ENCODE measurements around the gene WSCD2.

WSCD2 gene

DNA sequence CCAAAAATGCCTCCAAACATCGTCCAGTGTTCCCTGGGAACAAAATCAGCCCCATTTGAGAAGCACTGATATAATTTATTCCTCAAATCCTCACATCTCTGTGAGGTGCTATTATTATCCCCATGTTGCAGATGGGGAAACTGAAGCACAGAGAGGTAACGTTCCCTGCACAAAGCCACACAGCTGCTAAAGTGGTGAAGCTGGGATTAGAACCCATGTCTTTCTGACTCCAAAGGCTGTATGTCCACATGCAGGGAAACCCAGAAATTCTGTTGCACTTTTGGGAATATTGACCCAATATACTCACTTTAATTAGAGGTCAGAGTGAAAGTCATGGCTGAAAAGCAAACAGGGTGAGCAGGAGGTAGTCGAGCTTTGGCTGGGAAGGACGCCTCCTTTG is 19.1 kb upstream of the WSCD2 start:
- DNase-seq = no peak

- DNase-seq = no peak
Measured at GRCh38 chr12:108110844-108111243, 18.2 kb upstream of the WSCD2 start.

DNA sequence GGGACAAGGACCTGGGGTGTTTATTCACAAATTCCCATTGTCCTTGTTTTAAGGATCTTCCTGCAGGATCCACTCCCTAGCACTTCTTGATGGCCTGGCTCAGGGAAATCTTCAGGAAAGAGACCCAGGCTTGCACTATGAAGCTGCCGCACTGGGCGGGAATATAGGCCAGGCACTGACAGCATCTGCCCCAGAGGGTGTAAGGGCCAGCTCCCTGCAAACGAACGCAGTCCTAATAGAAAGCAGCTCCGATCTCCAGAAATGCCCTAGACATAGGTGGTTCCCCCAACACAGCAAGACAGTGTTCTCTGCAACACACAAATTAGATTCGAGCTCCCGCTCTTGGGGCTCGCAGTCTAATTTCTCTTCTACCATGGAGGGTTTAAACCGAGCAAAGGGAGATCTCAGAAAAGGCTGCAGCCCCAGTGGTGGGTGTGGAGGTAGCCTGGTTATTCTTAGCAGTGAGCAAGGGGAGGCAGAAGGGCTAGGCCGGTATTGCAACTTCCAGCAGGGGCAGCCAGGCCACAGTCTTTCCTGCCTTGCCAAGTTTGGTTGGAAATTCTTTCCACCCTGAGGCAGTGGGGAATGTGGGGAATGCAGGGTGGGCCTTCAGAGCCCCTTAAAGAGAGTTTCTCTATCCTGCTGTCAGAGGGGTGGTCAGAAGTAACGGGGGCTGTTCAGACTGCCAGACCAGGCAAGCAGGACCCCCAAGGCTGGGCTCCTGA is 16.1 kb upstream of the WSCD2 start:
- no peak for DNase-seq

GRCh38 chr12:108115123-108116121 is 13.7 kb upstream of the WSCD2 start:
- no peak for DNase-seq

- DNase-seq = no peak
Measured at GRCh38 chr12:108116254-108116653, 12.8 kb upstream of the WSCD2 start.

GRCh38 chr12:108116699-108117098 is 12.4 kb upstream of the WSCD2 start:
- no peak for DNase-seq

DNA sequence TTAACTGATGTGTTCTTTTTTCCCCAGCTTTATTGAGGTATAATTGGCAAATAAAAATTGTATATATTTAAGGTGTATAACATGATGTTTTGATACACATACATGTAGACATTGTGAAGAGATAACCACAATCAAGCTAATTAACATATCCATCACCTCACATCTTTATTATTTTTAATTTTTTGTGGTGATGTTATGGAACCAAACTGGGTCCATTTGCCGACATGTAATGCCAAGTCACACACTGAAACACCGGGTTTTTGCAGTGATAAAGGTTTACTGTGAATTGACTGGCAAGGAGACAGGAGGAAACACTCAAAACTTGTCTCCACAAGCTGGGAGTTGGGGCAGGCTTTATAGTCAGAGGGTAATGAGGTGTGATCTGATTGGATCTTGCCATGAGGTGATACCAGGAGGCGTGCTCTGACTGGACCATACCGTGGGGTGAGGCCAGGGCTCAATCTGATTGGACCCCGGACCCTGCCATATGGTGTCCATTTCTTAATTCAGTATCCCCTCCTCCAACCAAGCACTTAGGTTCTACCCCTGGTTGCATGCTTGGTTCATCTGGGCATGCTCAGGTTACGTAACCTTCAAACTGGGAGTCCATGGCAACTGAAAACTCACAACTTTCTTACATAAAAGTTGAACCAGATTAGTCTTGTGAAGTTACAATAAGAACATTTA is 11.8 kb upstream of the WSCD2 start:
- DNase-seq = no peak

GRCh38 chr12:108117902-108118301 is 11.2 kb upstream of the WSCD2 start:
- DNase-seq = no peak

DNA sequence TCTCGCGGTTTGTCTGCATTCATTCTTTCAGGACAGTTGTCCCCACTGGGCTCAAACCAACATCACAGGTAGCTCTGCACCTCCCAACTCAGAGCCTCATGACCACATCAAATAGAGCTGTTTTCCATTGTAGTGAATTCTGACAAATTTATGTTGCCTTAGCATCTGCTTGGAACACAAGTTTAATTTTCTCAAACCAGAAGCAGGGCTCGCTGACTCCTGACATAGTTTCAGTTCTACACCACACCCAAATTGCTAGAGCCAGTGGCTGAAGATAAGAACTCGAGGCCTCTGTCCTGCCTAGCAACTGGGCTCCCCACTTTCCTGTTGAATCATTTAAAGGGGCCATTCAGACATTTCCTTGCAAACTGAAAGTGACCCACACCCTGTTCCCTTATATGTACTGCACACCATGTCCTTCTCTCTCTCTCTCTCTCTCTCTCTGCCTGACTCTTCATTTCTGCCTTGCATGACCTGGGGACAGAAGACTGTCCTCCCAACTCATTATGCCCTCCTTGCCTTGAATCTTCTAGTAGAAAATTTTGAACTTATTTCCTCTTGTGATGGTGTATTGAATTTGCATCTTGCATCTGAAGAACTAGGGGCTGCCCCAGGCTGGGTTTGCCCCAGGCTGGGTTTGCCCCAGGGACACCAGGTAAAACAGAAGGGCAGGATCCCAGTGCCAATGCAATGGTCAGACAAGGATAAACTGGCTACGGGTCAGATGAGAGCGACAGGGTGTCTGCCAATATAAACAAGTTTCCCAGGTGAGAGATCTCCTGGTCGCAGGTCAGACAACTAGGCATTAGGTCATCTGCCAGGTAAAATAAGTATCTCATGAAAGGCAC is 9.7 kb upstream of the WSCD2 start:
- no peak for DNase-seq

- DNase-seq = no peak
Measured at GRCh38 chr12:108119974-108120862, 8.9 kb upstream of the WSCD2 start.

DNA sequence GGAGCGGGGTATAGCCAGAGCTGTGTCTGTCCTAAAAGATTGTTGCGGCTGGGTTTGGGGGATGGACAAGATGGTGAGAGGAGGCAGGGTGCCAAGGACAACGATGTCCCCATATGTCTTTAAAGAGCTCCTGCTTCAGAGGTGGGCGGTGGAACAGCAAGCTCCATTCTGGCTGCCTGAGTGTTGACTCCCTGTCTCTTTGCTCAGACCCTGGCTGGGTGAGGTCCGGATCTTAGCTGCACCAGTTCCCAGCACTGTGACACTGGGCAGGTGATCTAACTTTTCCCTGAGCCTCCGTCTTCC is 8.3 kb upstream of the WSCD2 start:
- DNase-seq = no peak

DNA sequence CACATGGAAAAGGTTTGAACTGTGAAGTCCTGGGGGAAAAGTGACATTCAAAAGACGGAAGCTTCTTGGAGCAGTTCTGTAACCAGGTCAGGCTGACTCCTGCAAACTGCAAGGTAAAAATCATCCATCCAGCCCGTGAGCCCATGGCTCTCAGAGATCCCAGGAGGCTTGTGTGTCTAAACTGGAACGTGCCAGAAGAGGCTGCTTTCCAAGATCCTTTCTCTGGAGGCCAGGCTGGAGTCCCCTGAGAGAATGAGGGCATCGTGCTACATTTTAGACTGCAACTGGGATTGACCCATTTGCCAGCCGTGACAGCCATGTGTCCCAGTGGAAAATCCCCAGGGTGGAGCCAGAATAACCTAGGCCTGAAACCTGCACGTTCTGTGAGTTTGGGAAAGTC is 7.8 kb upstream of the WSCD2 start:
- no peak for DNase-seq

- no peak for DNase-seq
Measured at GRCh38 chr12:108121728-108122471, 7.2 kb upstream of the WSCD2 start.

- DNase-seq = no peak
Measured at GRCh38 chr12:108122644-108123043, 6.4 kb upstream of the WSCD2 start.

GRCh38 chr12:108123402-108123801 is 5.7 kb upstream of the WSCD2 start:
- DNase-seq = no peak

DNA sequence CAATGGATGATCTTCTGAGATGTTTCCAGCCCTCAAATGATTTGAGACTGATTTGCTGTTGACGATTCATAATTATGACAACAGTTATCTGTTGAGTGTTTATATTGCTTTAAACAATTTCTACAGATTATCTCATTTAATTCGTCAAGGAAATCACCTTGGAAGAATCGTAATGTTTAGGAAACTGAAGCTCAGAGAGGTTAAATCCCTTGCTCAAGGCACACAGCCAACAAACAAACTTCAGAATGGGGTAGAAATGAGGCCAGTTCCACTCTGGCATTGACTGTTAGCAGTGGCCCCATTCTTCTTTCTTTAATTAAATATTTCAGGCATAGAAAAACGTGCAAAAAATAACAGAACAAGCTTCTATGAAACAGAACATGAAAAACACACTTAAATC is 4.0 kb upstream of the WSCD2 start:
- no peak for DNase-seq

GRCh38 chr12:108126212-108126611 is 2.9 kb upstream of the WSCD2 start:
- no peak for DNase-seq

DNA sequence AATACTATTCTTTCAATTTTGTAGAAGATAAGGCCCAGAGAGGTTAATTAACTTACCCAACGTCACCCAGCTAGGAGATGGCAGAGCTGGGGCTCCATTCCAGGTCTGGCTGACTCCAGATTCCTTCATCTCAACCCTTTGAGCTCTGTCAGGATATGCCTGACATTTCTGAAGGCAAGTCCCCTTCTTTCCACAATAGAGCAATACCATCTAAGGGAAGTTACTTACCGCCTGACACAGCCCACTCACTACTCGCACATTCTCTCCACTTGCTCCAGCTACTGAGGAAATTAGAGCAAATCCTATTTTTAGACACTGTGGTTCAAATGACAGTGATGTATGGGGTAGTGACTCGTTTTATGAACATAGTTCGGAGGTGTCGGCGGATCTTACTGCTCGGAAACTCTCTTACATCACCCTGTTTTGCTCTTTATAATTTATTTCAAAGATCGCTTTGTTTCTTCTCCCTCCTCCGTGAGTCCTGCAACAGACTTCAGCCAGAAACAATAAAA is 2.0 kb upstream of the WSCD2 start:
- no peak for DNase-seq

DNA sequence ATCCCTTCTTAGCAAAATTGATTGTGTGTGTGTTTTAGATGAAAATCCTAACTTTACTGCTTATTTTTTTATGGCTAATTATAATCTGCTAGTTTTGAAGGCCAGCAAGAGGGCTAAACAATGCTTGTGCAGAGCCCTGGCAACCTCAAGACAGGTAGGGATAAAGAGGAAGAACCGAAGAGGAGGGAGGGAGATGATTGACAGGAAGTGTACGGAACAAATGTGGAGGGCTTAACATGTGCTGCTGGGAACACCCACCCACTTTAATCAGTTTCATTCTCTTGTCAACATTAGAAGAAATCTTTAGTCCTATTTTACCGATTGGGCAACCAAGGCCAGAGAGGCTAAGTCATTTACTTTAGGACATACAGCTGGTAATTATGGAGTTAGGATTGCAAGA is 1.4 kb upstream of the WSCD2 start:
- DNase-seq = no peak

GRCh38 chr12:108128221-108129016 is 669 bp upstream of the WSCD2 start:
- DNase-seq = no peak

Data from activated T-cell treated with anti-CD3 and anti-CD28 coated beads for 4 hours (primary cell).